H1 (cell line): ENCODE data around the gene MTURN. TPM values are rescaled to one million over a fixed set of nuclear protein-coding genes. Genes with fewer than 3 reads are reported as not detected.

Experiments used
- CTCF ChIA-PET: fragments of 300-600 bp; sonication (Branson Sonifier 250); formaldehyde crosslinking; loops from one replicate; lab custom pipeline; 2021; ENCODE audit not compliant: partially characterized antibody; lab: Charles Lee
- POLR2A ChIA-PET: fragments of 300-600 bp; sonication (Branson Sonifier 250); formaldehyde crosslinking; loops from one replicate; lab custom pipeline; 2021; ENCODE audit warnings: inconsistent platforms; ENCODE audit not compliant: partially characterized antibody; lab: Charles Lee
- DNase-seq, 2 experiments: peaks; one replicate each; pipeline versions ENCODE4 v3.0.0 to v3.0.0-alpha.2; 2010 to 2022; ENCODE audit warnings: low spot score in 2 of 2, low read depth in 1 of 2, mixed read lengths in 1 of 2
- FAIRE-seq: peaks from 2 replicates; lab custom pipeline; 2011; peaks lifted over from hg19 to GRCh38; lab: Jason Lieb, UNC
- H2AFZ ChIP-seq: 2 replicates; pipeline ENCODE4 v1.8.1; 2012; ENCODE audit warnings: low read length, inconsistent platforms
- H2AK5ac ChIP-seq: 2 replicates; pipeline ENCODE4 v1.6.1; 2013; ENCODE audit warnings: low read depth, low read length
- H2BK120ac ChIP-seq: replicated peaks from 2 replicates; pipeline ENCODE3; 2013; ENCODE audit warnings: low read depth, low read length, inconsistent platforms
- H2BK12ac ChIP-seq: 2 replicates; pipeline ENCODE4 v1.6.1; 2013; ENCODE audit warnings: low read depth, low read length
- H2BK15ac ChIP-seq: 2 replicates; pipeline ENCODE4 v1.6.1; 2013; ENCODE audit warnings: low read length
- H2BK20ac ChIP-seq: 2 replicates; pipeline ENCODE4 v1.6.1; 2013; ENCODE audit warnings: low read length
- H2BK5ac ChIP-seq: 2 replicates; pipeline ENCODE4 v1.6.1; 2013; ENCODE audit warnings: low read depth, low read length
- H3K14ac ChIP-seq: 2 replicates; pipeline ENCODE4 v1.6.1; 2013; ENCODE audit warnings: inconsistent platforms; ENCODE audit not compliant: insufficient read length
- H3K18ac ChIP-seq: 2 replicates; pipeline ENCODE4 v1.6.1; 2013; ENCODE audit warnings: low read length; ENCODE audit errors: extremely low read depth
- H3K23ac ChIP-seq: 2 replicates; pipeline ENCODE4 v1.6.1; 2013; ENCODE audit warnings: inconsistent platforms; ENCODE audit not compliant: insufficient read length
- H3K23me2 ChIP-seq: 2 replicates; pipeline ENCODE4 v1.6.1; 2013; ENCODE audit warnings: low read depth, low read length
- H3K27ac ChIP-seq: 2 replicates; pipeline ENCODE4 v1.6.1; 2011; ENCODE audit warnings: low read depth, low read length, inconsistent platforms
- H3K27me3 ChIP-seq, 4 experiments: replicated peaks in 1 of 4; 1 replicate in 1 of 4; 2 replicates in 3 of 4; pipeline versions ENCODE4 v1.6.1 to v1.8.1; 2011 to 2013; ENCODE audit warnings: low read length in 3 of 4, mild to moderate bottlenecking in 3 of 4, inconsistent platforms in 2 of 4, mixed read lengths in 2 of 4, moderate library complexity in 1 of 4; ENCODE audit not compliant: control insufficient read depth in 3 of 4, insufficient read depth in 3 of 4; ENCODE audit errors: extremely low read depth in 1 of 4
- H3K36me3 ChIP-seq, 4 experiments: 2 replicates each; pipeline versions ENCODE4 v1.6.1 to v1.8.1; 2011 to 2013; ENCODE audit warnings: mild to moderate bottlenecking in 4 of 4, low read length in 3 of 4, moderate library complexity in 2 of 4, control low read depth in 1 of 4, inconsistent platforms in 1 of 4; ENCODE audit not compliant: insufficient read depth in 4 of 4, control insufficient read depth in 2 of 4
- H3K4ac ChIP-seq: replicated peaks from 2 replicates; pipeline ENCODE3; 2013; ENCODE audit warnings: low read length, low read depth, mixed read lengths, inconsistent platforms; ENCODE audit not compliant: insufficient read length
- H3K4me1 ChIP-seq, 4 experiments: replicated peaks in 1 of 4; 1 replicate in 1 of 4; 2 replicates in 3 of 4; pipeline versions ENCODE4 v1.6.1 to v1.8.1; 2011 to 2013; ENCODE audit warnings: low read length in 3 of 4, inconsistent platforms in 2 of 4, mixed read lengths in 1 of 4; ENCODE audit not compliant: insufficient read depth in 4 of 4, control insufficient read depth in 3 of 4
- H3K4me2 ChIP-seq, 2 experiments: 2 replicates each; pipeline versions ENCODE4 v1.6.1 to v1.8.1; 2011 to 2013; ENCODE audit warnings: low read depth in 2 of 2, low read length in 2 of 2, control low read depth in 1 of 2, inconsistent platforms in 1 of 2, mild to moderate bottlenecking in 1 of 2; ENCODE audit not compliant: insufficient read depth in 1 of 2
- H3K4me3 ChIP-seq, 4 experiments: fragments of 200-600, 300-600 bp in 1 of 4; sonication (generic), shearing (Covaris generic), sonication (Bioruptor Twin) in 1 of 4; 2 replicates each; pipeline versions ENCODE4 v1.5.1 to v1.8.1; 2011 to 2016; ENCODE audit warnings: low read length in 4 of 4, low read depth in 3 of 4, control low read depth in 2 of 4, inconsistent platforms in 2 of 4, mild to moderate bottlenecking in 2 of 4, mixed read lengths in 1 of 4, moderate library complexity in 1 of 4; ENCODE audit not compliant: insufficient read depth in 2 of 4; ENCODE audit errors: extremely low read depth in 1 of 4
- H3K56ac ChIP-seq: replicated peaks from 2 replicates; pipeline ENCODE3; 2013; ENCODE audit warnings: low read depth, mild to moderate bottlenecking, mixed read lengths, low read length, inconsistent platforms; ENCODE audit not compliant: insufficient read length
- H3K79me1 ChIP-seq: 2 replicates; pipeline ENCODE4 v1.6.1; 2013; ENCODE audit warnings: low read depth, low read length, control low read depth
- H3K79me2 ChIP-seq, 2 experiments: 2 replicates each; pipeline versions ENCODE4 v1.6.1 to v1.8.1; 2012 to 2013; ENCODE audit warnings: low read length in 2 of 2, mild to moderate bottlenecking in 2 of 2, inconsistent platforms in 1 of 2; ENCODE audit not compliant: insufficient read depth in 2 of 2, control insufficient read depth in 1 of 2
- H3K9ac ChIP-seq, 4 experiments: replicated peaks in 1 of 4; 1 replicate in 1 of 4; 2 replicates in 3 of 4; pipeline versions ENCODE4 v1.6.1 to v1.8.1; 2011 to 2013; ENCODE audit warnings: low read depth in 3 of 4, low read length in 3 of 4, control low read depth in 2 of 4, mild to moderate bottlenecking in 2 of 4, moderate library complexity in 2 of 4, inconsistent platforms in 1 of 4; ENCODE audit errors: extremely low read depth in 1 of 4
- H3K9me3 ChIP-seq, 2 experiments: 2 replicates each; pipeline versions ENCODE4 v1.6.1 to v1.8.1; 2012 to 2013; ENCODE audit warnings: mild to moderate bottlenecking in 2 of 2, moderate library complexity in 2 of 2, control low read depth in 1 of 2, inconsistent platforms in 1 of 2, low read depth in 1 of 2, low read length in 1 of 2, mixed read lengths in 1 of 2; ENCODE audit not compliant: insufficient read depth in 2 of 2
- H4K20me1 ChIP-seq, 2 experiments: replicated peaks in 1 of 2; 2 replicates each; pipeline versions ENCODE3 to v1.8.1; 2011 to 2013; ENCODE audit warnings: inconsistent platforms in 2 of 2, low read length in 2 of 2, mild to moderate bottlenecking in 1 of 2; ENCODE audit not compliant: insufficient read depth in 2 of 2, control insufficient read depth in 1 of 2
- H4K5ac ChIP-seq: 2 replicates; pipeline ENCODE4 v1.6.1; 2013; ENCODE audit warnings: low read length, low read depth, mixed read lengths, inconsistent platforms; ENCODE audit not compliant: insufficient read length
- H4K8ac ChIP-seq: 2 replicates; pipeline ENCODE4 v1.8.0; 2013; ENCODE audit warnings: mild to moderate bottlenecking, moderate library complexity, low read length, inconsistent platforms; ENCODE audit not compliant: insufficient read depth; ENCODE audit errors: extremely low read depth
- H4K91ac ChIP-seq: replicated peaks from 2 replicates; pipeline ENCODE3; 2013; ENCODE audit warnings: low read length, mixed read lengths, inconsistent platforms; ENCODE audit not compliant: insufficient read length
- CBX8 ChIP-seq: fragments of 300-800, 300-1000 bp; sonication (generic); IDR thresholded peaks from 2 replicates; pipeline ENCODE4 v1.7.1; 2016; ENCODE audit warnings: low read depth, low read length, borderline replicate concordance
- HDAC2 ChIP-seq, 2 experiments: fragments of 300-600 bp in 1 of 2; sonication (generic) in 1 of 2; IDR thresholded peaks; 2 replicates each; pipeline ENCODE4 v1.6.1; 2011 to 2012; ENCODE audit warnings: low read depth in 2 of 2, low read length in 2 of 2, mild to moderate bottlenecking in 2 of 2, moderate library complexity in 2 of 2, borderline replicate concordance in 1 of 2, inconsistent platforms in 1 of 2
- SRF ChIP-seq: IDR thresholded peaks from 2 replicates; pipeline ENCODE4 v1.6.1; 2011; ENCODE audit warnings: mild to moderate bottlenecking, low read depth, low read length, moderate library complexity
- WGBS, 2 experiments: shearing (Covaris generic) in 1 of 2; methylation state at CpG; one replicate each; pipeline versions ENCODE4 v1.1.6 to v1.1.7; 2013 to 2015; ENCODE audit warnings: low lambda C conversion rate in 2 of 2, mixed read lengths in 2 of 2, inconsistent platforms in 1 of 2, low coverage in 1 of 2, missing lambda C conversion rate in 1 of 2; ENCODE audit not compliant: insufficient replicate concordance in 2 of 2, insufficient coverage in 1 of 2, insufficient read length in 1 of 2; ENCODE audit errors: extremely low coverage in 1 of 2, missing lambda C conversion rate in 1 of 2; 5-methylcytosine and 5-hydroxymethylcytosine counted together
- polyA plus RNA-seq, 7 experiments: library from polyadenylated mRNA; depleted of rRNA in 3 of 7; stranded (reverse) in 5 of 7; unstranded in 2 of 7; fragments of >200 nt in 5 of 7; fragments of 200-250 nt in 2 of 7; gene quantifications; 1 replicate in 5 of 7; 2 replicates in 1 of 7; 4 replicates in 1 of 7; pipeline versions ENCODE4 v1.2.1 to v1.2.3, GENCODE V29; 2011 to 2013; ENCODE audit warnings: missing spikeins in 2 of 7, mixed read lengths in 2 of 7
- total RNA-seq: library from RNA; stranded (reverse); fragmentation: NEBNext Ultra II Directional; extraction: Animal tissue kit (Norgen Biotek cat#: 25700); gene quantifications from 2 replicates; pipeline ENCODE4 v1.2.1, GENCODE V29; 2021

The MTURN gene
- total and polyA plus RNA-seq, 2 of the 8 experiments (the other 6 are each of a cell fraction or from before 2014, with no cell fraction given): 2.6 to 5.8 TPM

DNA sequence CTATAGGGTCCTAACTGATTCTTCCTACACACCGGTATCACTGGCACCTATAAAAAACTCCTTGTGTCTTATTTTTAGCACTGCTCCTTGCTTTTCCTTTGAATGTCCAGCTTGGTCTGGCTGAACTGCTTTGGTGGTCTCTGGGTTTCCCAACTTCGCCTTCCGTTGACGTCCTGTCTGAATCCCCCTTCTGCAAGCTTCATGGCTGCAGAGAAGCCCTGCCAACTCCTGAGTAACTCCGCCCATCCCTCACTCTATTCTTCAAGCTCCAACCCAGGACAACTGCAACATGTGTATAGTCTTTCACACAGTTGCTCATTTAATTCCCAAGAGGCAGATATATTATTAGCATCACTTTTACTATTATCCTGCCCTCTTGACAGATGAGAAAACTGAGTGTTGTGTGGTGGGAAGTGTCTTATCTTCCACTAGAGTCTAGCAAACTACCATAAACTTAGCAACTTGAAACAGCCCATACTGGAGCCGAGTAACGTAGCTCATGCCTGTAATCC lies 40.9 kb downstream of the MTURN start:
- Histone ChIP-seq H4K8ac (no peak overlapping the region), H3K4me3 (no peak overlapping the region), H2BK12ac (no peak overlapping the region), H3K79me2 (no peaks in the 10 kb centered on the region), H3K27me3 (no peaks in the 10 kb centered on the region; a peak in 1 of 7 replicates), H3K4me2 (no peak overlapping the region), H3K9me3 (no peaks in the 10 kb centered on the region), H2AFZ (no peak overlapping the region), H3K4me1 (peaks cover 0 to 2% (median 0%) of the 10 kb centered on the region in 4 experiments; a peak in 1 of 7 replicates), H3K23me2 (no peaks in the 10 kb centered on the region), H4K20me1 (no peaks in the 10 kb centered on the region), H4K5ac (no peak overlapping the region), H2BK20ac (no peak overlapping the region), H2AK5ac (no peak overlapping the region), H3K9ac (no peak overlapping the region), H3K4ac (no peak overlapping the region), H3K18ac (no peak overlapping the region), H3K27ac (no peak overlapping the region), H3K56ac (no peak overlapping the region), H2BK5ac (no peak overlapping the region), H2BK15ac (no peak overlapping the region), H3K36me3 (no peaks in the 10 kb centered on the region), H4K91ac (no peak overlapping the region), H3K23ac (no peak overlapping the region), H3K79me1 (no peaks in the 10 kb centered on the region), H2BK120ac (no peak overlapping the region), H3K14ac (no peak overlapping the region)
- POLR2A ChIA-PET: interaction anchor here (0.7 kb wide), 1 partner anchor 373 kb away, joined by 3 read pairs; no protein-coding TSS in a partner anchor
- CTCF ChIA-PET: interaction anchor here (1.0 to 7.3 kb wide), 3 partner anchors 9 to 65 kb away, joined by 3 to 45 read pairs (median 4); no protein-coding TSS in a partner anchor
- FAIRE-seq (no peak), DNase-seq (no peak)
- 95% methylated on average over 7 of the region's 7 CpGs; no CpG with 5 or more reads in 1 of the 2 experiments for WGBS, 2 experiments
- TF ChIP-seq CBX8 (no peak), HDAC2 (IDR thresholded peaks at IDR 0.05; ENCODE audit: borderline replicate concordance in 1 of 2, low read depth in 2 of 2, low read length in 2 of 2) (no peak), SRF (no peak)
